Gastroesophageal sphincter (tissue), 3 donors: ENCODE results near the gene P2RX1.

Experiments
- CTCF ChIP-seq, 4 experiments: fragments of 200-600 bp in 2 of 4; fragments of 450-650 bp in 2 of 4; sonication (generic) in 1 of 4; IDR thresholded peaks; one replicate each; pipeline ENCODE4 v1.5.1; 2017 to 2019; ENCODE audit warnings: antibody characterized with exemption in 4 of 4, mild to moderate bottlenecking in 2 of 4, moderate library complexity in 2 of 4
- EP300 ChIP-seq: sonication (generic); formaldehyde crosslinking; IDR thresholded peaks from one replicate; pipeline ENCODE4 v1.6.1; 2017; ENCODE audit warnings: antibody characterized with exemption, mild to moderate bottlenecking

GRCh38 chr17:3961564-3962047, 45.3 kb upstream of the P2RX1 start:
- TF ChIP-seq CTCF (IDR thresholded peaks at IDR 0.05) (no peak), EP300 (no peak)
